Stomach (tissue), 4 donors: ENCODE results near the gene ANKLE2.

Experiments
- CTCF ChIP-seq, 7 experiments: fragments of 450-650 bp in 4 of 7; fragments of 200-600 bp in 3 of 7; sonication (generic) in 3 of 7; IDR thresholded peaks; one replicate each; pipeline ENCODE4 v1.5.1; 2016 to 2019; ENCODE audit warnings: antibody characterized with exemption in 7 of 7, control low read depth in 2 of 7, mild to moderate bottlenecking in 1 of 7
- EP300 ChIP-seq: sonication (generic); formaldehyde crosslinking; IDR thresholded peaks from one replicate; pipeline ENCODE4 v1.6.1; 2017; ENCODE audit warnings: antibody characterized with exemption

- TF ChIP-seq CTCF (IDR thresholded peaks at IDR 0.05) (no peak), EP300 (no peak)
Observed at GRCh38 chr12:132736913-132737312, 24.7 kb downstream of the ANKLE2 start.
